GM12878 (cell line): ENCODE measurements around the gene CACNA1D. TPM values are rescaled to one million over a fixed set of nuclear protein-coding genes. Genes with fewer than 3 reads are reported as not detected.

Source experiments
- ATAC-seq: fragments of 200-7000 bp; cut with Tn5 transposase; 3 replicates; pipeline ENCODE4 v1.9.1; 2020; ENCODE audit warnings: mild to moderate bottlenecking, moderate library complexity
- BruUV-seq: library from RNA; stranded (reverse); fragments of 400-500 nt; replicated peaks from 2 replicates; lab custom pipeline; 2021; lab: Mats Ljungman, UMichigan
- CTCF ChIA-PET: fragments of 300-600 bp; sonication (Branson Sonifier 250); formaldehyde crosslinking; extraction: SDS; loops from one replicate; lab custom pipeline; 2021; ENCODE audit warnings: inconsistent platforms; lab: Yijun Ruan, JAX
- POLR2A ChIA-PET: fragments of 350-600 bp; formaldehyde crosslinking; extraction: SDS; loops from one replicate; lab custom pipeline; 2021; ENCODE audit warnings: inconsistent platforms; lab: Charles Lee
- RAD21 ChIA-PET: fragments of 300-600 bp; sonication (Branson Sonifier 250); formaldehyde crosslinking; loops from one replicate; lab custom pipeline; 2023; ENCODE audit warnings: antibody characterized with exemption; ENCODE audit not compliant: unreplicated experiment; lab: Charles Lee
- SMC1A ChIA-PET: fragments of 300-600 bp; sonication (Branson Sonifier 250); formaldehyde crosslinking; loops from one replicate; lab custom pipeline; 2023; ENCODE audit not compliant: unreplicated experiment, uncharacterized antibody; lab: Charles Lee
- DNase-seq: peaks from one replicate; pipeline ENCODE4 v3.0.0-alpha.2; 2011; ENCODE audit warnings: low read depth, low spot score
- FAIRE-seq: peaks from 3 replicates; lab custom pipeline; 2011; peaks lifted over from hg19 to GRCh38; lab: Jason Lieb, UNC
- H2AFZ ChIP-seq: 2 replicates; pipeline ENCODE4 v1.6.0; 2011; ENCODE audit warnings: low read depth, low read length, control low read depth; ENCODE audit not compliant: control insufficient read depth
- H3K27ac ChIP-seq: 2 replicates; pipeline ENCODE4 v1.5.1; 2011; ENCODE audit warnings: control low read depth; ENCODE audit not compliant: control insufficient read depth, insufficient read depth
- H3K27me3 ChIP-seq, 2 experiments: replicated peaks in 1 of 2; 2 replicates each; pipeline versions ENCODE4 v1.6.0 to v1.6.1; 2011; ENCODE audit warnings: low read length in 1 of 2; ENCODE audit not compliant: control insufficient read depth in 2 of 2, insufficient read depth in 2 of 2
- H3K36me3 ChIP-seq, 2 experiments: 2 replicates each; pipeline ENCODE4 v1.5.1; 2011; ENCODE audit warnings: low read length in 1 of 2; ENCODE audit not compliant: control insufficient read depth in 2 of 2, insufficient read depth in 2 of 2
- H3K4me1 ChIP-seq: 2 replicates; pipeline ENCODE4 v1.6.1; 2011; ENCODE audit warnings: mild to moderate bottlenecking, low read length, moderate library complexity, mixed read lengths; ENCODE audit not compliant: control insufficient read depth, insufficient read depth
- H3K4me2 ChIP-seq: 2 replicates; pipeline ENCODE4 v1.6.0; 2011; ENCODE audit warnings: control low read depth; ENCODE audit not compliant: control insufficient read depth, insufficient read depth
- H3K4me3 ChIP-seq: fragments of 200-600 bp; sonication (generic); 2 replicates; pipeline ENCODE4 v1.5.1; 2016
- H3K79me2 ChIP-seq: 2 replicates; pipeline ENCODE4 v1.6.0; 2011; ENCODE audit warnings: low read length; ENCODE audit not compliant: control insufficient read depth, insufficient read depth
- H3K9ac ChIP-seq: 2 replicates; pipeline ENCODE4 v1.8.0; 2011; ENCODE audit warnings: low read length, control low read depth, mixed read lengths; ENCODE audit not compliant: control insufficient read depth, insufficient read depth
- H3K9me3 ChIP-seq: replicated peaks from 3 replicates; pipeline ENCODE4 v1.5.1; 2011; ENCODE audit warnings: mild to moderate bottlenecking, low read length; ENCODE audit not compliant: control insufficient read depth, insufficient read depth
- H4K20me1 ChIP-seq: 2 replicates; pipeline ENCODE4 v1.6.0; 2011; ENCODE audit not compliant: control insufficient read depth, insufficient read depth
- CREM ChIP-seq: IDR thresholded peaks from 2 replicates; pipeline ENCODE4 v1.6.1; 2014; ENCODE audit warnings: antibody characterized with exemption, low read depth
- HDAC6 ChIP-seq: fragments of 200-600 bp; sonication (generic); IDR thresholded peaks from one replicate; pipeline ENCODE4 v1.8.0; 2017; ENCODE audit warnings: antibody characterized with exemption; ENCODE audit not compliant: unreplicated experiment
- IRF5 ChIP-seq: fragments of 450-650 bp; IDR thresholded peaks from 2 replicates; pipeline ENCODE4 v1.6.1; 2017; ENCODE audit warnings: borderline replicate concordance
- MXI1 ChIP-seq: fragments of 150-350 bp; IDR thresholded peaks from 2 replicates; pipeline ENCODE4 v1.6.1; 2011; ENCODE audit warnings: low read depth, mild to moderate bottlenecking, inconsistent platforms, low read length, improper control_type of control experiment
- SKIL ChIP-seq: fragments of 450-650 bp; IDR thresholded peaks from 2 replicates; pipeline ENCODE4 v1.6.1; 2017; ENCODE audit warnings: mild to moderate bottlenecking, low read depth, inconsistent platforms; ENCODE audit not compliant: poor library complexity, severe bottlenecking
- SMARCA5 ChIP-seq: fragments of 450-650 bp; IDR thresholded peaks from 2 replicates; pipeline ENCODE4 v1.6.1; 2017; ENCODE audit warnings: mild to moderate bottlenecking
- SREBF2 ChIP-seq: IDR thresholded peaks from 2 replicates; pipeline ENCODE4 v1.6.1; 2012; ENCODE audit warnings: mild to moderate bottlenecking, low read length
- SRF ChIP-seq, 2 experiments: IDR thresholded peaks; 2 replicates each; pipeline ENCODE4 v1.6.1; 2011; ENCODE audit warnings: low read depth in 2 of 2, low read length in 2 of 2, mild to moderate bottlenecking in 1 of 2, moderate library complexity in 1 of 2
- SUPT20H ChIP-seq: IDR thresholded peaks from 2 replicates; pipeline ENCODE4 v1.6.1; 2011; ENCODE audit warnings: low read depth, mild to moderate bottlenecking, low read length, moderate library complexity, borderline replicate concordance; ENCODE audit not compliant: control insufficient read depth
- USF1 ChIP-seq: IDR thresholded peaks from 2 replicates; pipeline ENCODE4 v1.6.1; 2011; ENCODE audit warnings: borderline replicate concordance, low read depth, mild to moderate bottlenecking, moderate library complexity, mixed read lengths, low read length; ENCODE audit not compliant: insufficient read depth; ENCODE audit errors: extremely low read length
- ZNF207 ChIP-seq: fragments of 450-650 bp; IDR thresholded peaks from 2 replicates; pipeline ENCODE4 v1.6.1; 2014; ENCODE audit warnings: antibody characterized with exemption, mild to moderate bottlenecking, borderline replicate concordance
- WGBS: methylation state at CpG from one replicate; pipeline ENCODE4 v1.1.6; 2016; ENCODE audit warnings: low lambda C conversion rate; ENCODE audit not compliant: insufficient replicate concordance, insufficient coverage; ENCODE audit errors: missing lambda C conversion rate; 5-methylcytosine and 5-hydroxymethylcytosine counted together
- in situ Hi-C: fragments of 300-500 bp; cut with MboI; formaldehyde crosslinking; loops from 9 replicates; pipeline ENCODE4 v1.14.3; 2018; ENCODE audit warnings: mixed read lengths
- intact Hi-C: fragments of 100-400 bp; cut with micrococcal nuclease; formaldehyde crosslinking; loops from one replicate; pipeline ENCODE4 v1.14.2; 2022; ENCODE audit not compliant: unreplicated experiment
- polyA plus RNA-seq, 11 experiments: library from polyadenylated mRNA; depleted of rRNA in 4 of 11; unstranded in 6 of 11; stranded (reverse) in 5 of 11; fragments of >200 nt; fragmentation: Nextera tagmentation in 4 of 11; fragmentation: Illumina TruSeq in 1 of 11; extraction: Ambion mirVana in 4 of 11; extraction: Trizol in 1 of 11; gene quantifications; 1 replicate in 1 of 11; 2 replicates in 10 of 11; pipeline versions ENCODE4 v1.2.1 to v1.2.3, GENCODE V29; 2011 to 2016; ENCODE audit warnings: inconsistent platforms in 2 of 11, missing spikeins in 2 of 11, low read depth in 1 of 11
- total RNA-seq, 4 experiments: library from RNA; depleted of rRNA in 3 of 4; stranded (reverse); fragments of >200 nt in 3 of 4; fragmentation: Illumina TruSeq in 1 of 4; extraction: Trizol in 1 of 4; gene quantifications; 2 replicates each; pipeline versions ENCODE4 v1.2.1 to v1.2.3, GENCODE V29; 2013 to 2021
- TF ChIP-seq, protein P1 (sequence below): IDR thresholded peaks from 2 replicates; pipeline ENCODE4 v1.6.1; 2012; ENCODE audit warnings: low read depth, low read length, improper control_type of control experiment

Gene CACNA1D
- total and polyA plus RNA-seq, 10 of the 15 experiments (the other 5 are each of a cell fraction or from before 2014, with no cell fraction given) = 0.21 to 24.4 (median 1.6) TPM

DNA sequence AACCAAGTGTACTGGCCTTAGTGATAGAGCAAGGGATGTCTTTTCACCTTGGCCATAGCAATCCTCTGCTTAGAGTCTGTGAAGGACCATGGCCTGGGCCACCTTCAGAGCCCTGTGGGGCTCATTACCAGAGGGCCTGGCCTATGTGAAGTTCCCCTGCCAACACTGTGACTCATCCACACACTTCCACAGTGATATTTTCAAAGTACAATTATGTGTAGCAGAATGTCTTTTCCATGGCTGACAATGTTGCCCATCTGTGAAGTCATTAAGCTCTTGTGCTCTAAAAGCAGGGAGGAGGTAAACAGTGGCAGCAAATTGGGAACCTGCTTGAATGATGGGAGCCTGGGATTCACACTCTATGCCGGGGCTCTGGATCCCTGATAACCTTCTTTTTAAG lies 12.2 kb upstream of the CACNA1D start:
- in situ Hi-C loops = no loop called here
- no peak overlapping the region for H3K4me3 ChIP-seq
- 0% methylated on average over 1 of the region's 1 CpG for WGBS
- TF ChIP-seq SKIL (no peak), SREBF2 (no peak), HDAC6 (no peak), SRF (IDR thresholded peaks at IDR 0.05; ENCODE audit: low read depth in 2 of 2, low read length in 2 of 2) (no peak), SUPT20H (no peak), ZNF207 (no peak), CREM (no peak), IRF5 (no peak), SMARCA5 (no peak), USF1 (no peak), MXI1 (no peak)
- TF ChIP-seq, protein P1, sequence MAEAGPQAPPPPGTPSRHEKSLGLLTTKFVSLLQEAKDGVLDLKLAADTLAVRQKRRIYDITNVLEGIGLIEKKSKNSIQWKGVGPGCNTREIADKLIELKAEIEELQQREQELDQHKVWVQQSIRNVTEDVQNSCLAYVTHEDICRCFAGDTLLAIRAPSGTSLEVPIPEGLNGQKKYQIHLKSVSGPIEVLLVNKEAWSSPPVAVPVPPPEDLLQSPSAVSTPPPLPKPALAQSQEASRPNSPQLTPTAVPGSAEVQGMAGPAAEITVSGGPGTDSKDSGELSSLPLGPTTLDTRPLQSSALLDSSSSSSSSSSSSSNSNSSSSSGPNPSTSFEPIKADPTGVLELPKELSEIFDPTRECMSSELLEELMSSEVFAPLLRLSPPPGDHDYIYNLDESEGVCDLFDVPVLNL = no peak
- TF ChIP-seq, all 136 proteins: peak for 0
- H3K36me3 ChIP-seq = no peaks in the 10 kb centered on the region
- H3K79me2 ChIP-seq = no peaks in the 10 kb centered on the region
- ChIA-PET RAD21 (interaction anchor here (1.1 kb wide), 1 partner anchor 107 kb away, joined by 5 read pairs; no protein-coding TSS in a partner anchor), POLR2A (no interaction called here), CTCF (no interaction called here), SMC1A (no interaction called here)
- no peaks in the 10 kb centered on the region; a peak in 1 of 4 replicates for H3K27me3 ChIP-seq
- no peak overlapping the region for H3K4me2 ChIP-seq
- no peak overlapping the region for H2AFZ ChIP-seq
- H3K4me1 ChIP-seq = no peaks in the 10 kb centered on the region
- no peak overlapping the region for H3K27ac ChIP-seq
- DNase-seq = no peak
- H3K9ac ChIP-seq = no peak overlapping the region
- intact Hi-C loops = no loop called here
- no peaks in the 10 kb centered on the region for H3K9me3 ChIP-seq
- FAIRE-seq = no peak
- no peak for ATAC-seq
- H4K20me1 ChIP-seq = no peaks in the 10 kb centered on the region
- BruUV-seq = no TSS peak
